Body of pancreas (tissue), 4 donors: ENCODE measurements around the gene NPTX1. TPM values are rescaled to one million over a fixed set of nuclear protein-coding genes. Genes with fewer than 3 reads are reported as not detected.

Experiments used
- ATAC-seq: fragments of 150-250 bp; one replicate; pipeline ENCODE4 v1.9.1; 2016
- DNase-seq, 4 donors: peaks; one replicate each; pipeline ENCODE4 v3.0.0-alpha.2; 2019
- H3K27ac ChIP-seq, 4 donors: fragments of 200-600 bp; sonication (generic); 1 replicate in 3 of 4; 2 replicates in 1 of 4; pipeline versions ENCODE4 v1.5.1 to v1.6.1; 2016 to 2019; ENCODE audit warnings: mild to moderate bottlenecking in 1 of 4, mixed read lengths in 1 of 4, moderate library complexity in 1 of 4
- H3K27me3 ChIP-seq, 2 donors: fragments of 200-600 bp; sonication (generic); one replicate each; pipeline ENCODE4 v1.6.0; 2016; ENCODE audit warnings: mild to moderate bottlenecking in 1 of 2
- H3K36me3 ChIP-seq, 2 donors: fragments of 200-600 bp; sonication (generic); replicated peaks in 1 of 2; 2 replicates each; pipeline ENCODE4 v1.5.1; 2016; ENCODE audit warnings: low read depth in 2 of 2; ENCODE audit not compliant: insufficient read depth in 1 of 2
- H3K4me1 ChIP-seq: fragments of 200-600 bp; sonication (generic); one replicate; pipeline ENCODE4 v1.6.0; 2016
- H3K4me3 ChIP-seq, 2 donors: fragments of 200-600 bp; sonication (generic); 1 replicate in 1 of 2; 2 replicates in 1 of 2; pipeline ENCODE4 v1.5.1; 2016 to 2019
- H3K9me3 ChIP-seq, 3 donors: fragments of 200-600 bp; sonication (generic); 1 replicate in 2 of 3; 2 replicates in 1 of 3; pipeline ENCODE4 v1.5.1; 2016
- POLR2A ChIP-seq, 3 donors: fragments of 450-650 bp; IDR thresholded peaks; one replicate each; pipeline ENCODE4 v1.6.1; 2016; ENCODE audit warnings: antibody characterized with exemption in 3 of 3, mild to moderate bottlenecking in 2 of 3
- WGBS, 2 donors: methylation state at CpG; one replicate each; pipeline ENCODE4 v1.1.5; 2017; 5-methylcytosine and 5-hydroxymethylcytosine counted together
- intact Hi-C: fragments of 100-400 bp; cut with DNase I; formaldehyde crosslinking; loops from one replicate; pipeline ENCODE4 v1.15.1; 2023
- total RNA-seq, 2 donors: library from RNA; depleted of rRNA; stranded (reverse); fragments of >200 nt; gene quantifications; one replicate each; pipeline ENCODE4 v1.1.0, GENCODE V29; 2016
- TF ChIP-seq, protein P1 (sequence below), 7 experiments: fragments of 450-650 bp in 4 of 7; fragments of 200-600 bp in 3 of 7; sonication (generic) in 3 of 7; IDR thresholded peaks; one replicate each; pipeline ENCODE4 v1.5.1; 2016 to 2019; ENCODE audit warnings: antibody characterized with exemption in 7 of 7

NPTX1 gene
- total RNA-seq, 2 donors from 2014 or later = 0.26 TPM; not detected in 1

DNA sequence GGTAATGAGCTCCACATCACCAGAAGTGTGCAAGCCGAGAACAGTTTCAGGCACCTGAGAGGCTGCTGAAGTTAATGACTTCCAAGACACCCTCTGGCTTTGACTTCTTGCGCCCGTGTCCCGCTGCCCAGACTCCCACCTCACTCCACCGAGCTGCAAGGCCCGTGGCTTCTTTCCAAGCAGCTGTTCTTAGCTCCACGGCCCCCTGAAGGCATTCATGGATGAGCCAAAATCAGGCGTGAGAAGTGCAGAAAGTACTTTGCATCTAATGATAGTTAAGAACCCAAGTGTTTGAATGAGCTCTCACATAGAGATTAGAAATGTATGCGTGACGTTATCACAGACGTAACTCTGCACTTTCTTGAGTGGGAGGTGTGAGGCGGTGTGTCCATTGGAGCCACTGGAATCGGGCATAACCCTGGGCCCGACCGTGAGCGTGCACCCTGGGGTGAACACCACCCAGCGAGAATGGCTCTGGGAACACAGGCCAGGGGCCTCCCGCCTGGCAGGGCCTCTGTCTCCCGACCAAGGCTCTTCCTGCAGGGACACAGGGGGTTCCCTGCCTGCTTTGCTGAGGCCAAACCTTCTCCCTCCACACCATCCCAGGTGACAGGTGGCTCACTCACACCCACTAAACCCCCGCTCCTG lies 11.0 kb downstream of the NPTX1 start:
- intact Hi-C loops = no loop called here
- Histone ChIP-seq H3K9me3 (no peaks in the 10 kb centered on the region), H3K4me1 (no peaks in the 10 kb centered on the region), H3K27ac (no peak overlapping the region), H3K36me3 (no peaks in the 10 kb centered on the region), H3K27me3 (peaks cover 0 to 9% of the 10 kb centered on the region in 2 donors), H3K4me3 (no peak overlapping the region)
- 63 to 73% methylated on average over 16 to 19 of the region's 20 CpGs for WGBS, 2 donors
- no peak for ATAC-seq
- TF ChIP-seq, protein P1, sequence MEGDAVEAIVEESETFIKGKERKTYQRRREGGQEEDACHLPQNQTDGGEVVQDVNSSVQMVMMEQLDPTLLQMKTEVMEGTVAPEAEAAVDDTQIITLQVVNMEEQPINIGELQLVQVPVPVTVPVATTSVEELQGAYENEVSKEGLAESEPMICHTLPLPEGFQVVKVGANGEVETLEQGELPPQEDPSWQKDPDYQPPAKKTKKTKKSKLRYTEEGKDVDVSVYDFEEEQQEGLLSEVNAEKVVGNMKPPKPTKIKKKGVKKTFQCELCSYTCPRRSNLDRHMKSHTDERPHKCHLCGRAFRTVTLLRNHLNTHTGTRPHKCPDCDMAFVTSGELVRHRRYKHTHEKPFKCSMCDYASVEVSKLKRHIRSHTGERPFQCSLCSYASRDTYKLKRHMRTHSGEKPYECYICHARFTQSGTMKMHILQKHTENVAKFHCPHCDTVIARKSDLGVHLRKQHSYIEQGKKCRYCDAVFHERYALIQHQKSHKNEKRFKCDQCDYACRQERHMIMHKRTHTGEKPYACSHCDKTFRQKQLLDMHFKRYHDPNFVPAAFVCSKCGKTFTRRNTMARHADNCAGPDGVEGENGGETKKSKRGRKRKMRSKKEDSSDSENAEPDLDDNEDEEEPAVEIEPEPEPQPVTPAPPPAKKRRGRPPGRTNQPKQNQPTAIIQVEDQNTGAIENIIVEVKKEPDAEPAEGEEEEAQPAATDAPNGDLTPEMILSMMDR (IDR thresholded peaks at IDR 0.05) = no peak
- TF ChIP-seq POLR2A (IDR thresholded peaks at IDR 0.05) = no peak
- no peak for DNase-seq

DNA sequence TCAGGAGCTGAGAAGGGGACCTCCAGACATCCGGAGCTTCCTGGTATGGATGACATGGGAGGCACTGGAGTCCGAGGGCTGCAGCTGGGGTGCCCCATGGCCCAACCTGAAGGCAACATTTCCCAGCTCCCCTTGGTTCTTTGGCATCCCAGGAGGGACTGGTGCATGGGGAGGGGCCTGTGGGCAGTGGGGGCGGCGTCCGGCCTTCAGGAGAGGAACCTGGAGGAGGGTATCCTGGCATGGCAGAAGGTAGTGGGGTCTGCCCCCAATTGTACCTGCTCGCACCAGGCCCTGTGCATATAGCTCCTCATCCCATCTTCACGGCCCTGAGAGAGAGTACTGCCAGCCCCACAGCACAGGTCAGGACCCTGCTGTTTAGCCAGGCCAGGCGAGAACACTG lies 11.9 kb downstream of the NPTX1 start:
- 67 to 87% methylated on average over 6 of the region's 8 CpGs for WGBS, 2 donors
- H3K27ac ChIP-seq = no peak overlapping the region
- H3K36me3 ChIP-seq = no peaks in the 10 kb centered on the region
- TF ChIP-seq, protein P1 (IDR thresholded peaks at IDR 0.05) = no peak
- H3K27me3 ChIP-seq = peaks cover 0 to 9% of the 10 kb centered on the region in 2 donors
- no peaks in the 10 kb centered on the region for H3K9me3 ChIP-seq
- H3K4me3 ChIP-seq = no peak overlapping the region
- H3K4me1 ChIP-seq = no peaks in the 10 kb centered on the region
- intact Hi-C loops = no loop called here
- ATAC-seq = no peak
- DNase-seq = no peak

DNA sequence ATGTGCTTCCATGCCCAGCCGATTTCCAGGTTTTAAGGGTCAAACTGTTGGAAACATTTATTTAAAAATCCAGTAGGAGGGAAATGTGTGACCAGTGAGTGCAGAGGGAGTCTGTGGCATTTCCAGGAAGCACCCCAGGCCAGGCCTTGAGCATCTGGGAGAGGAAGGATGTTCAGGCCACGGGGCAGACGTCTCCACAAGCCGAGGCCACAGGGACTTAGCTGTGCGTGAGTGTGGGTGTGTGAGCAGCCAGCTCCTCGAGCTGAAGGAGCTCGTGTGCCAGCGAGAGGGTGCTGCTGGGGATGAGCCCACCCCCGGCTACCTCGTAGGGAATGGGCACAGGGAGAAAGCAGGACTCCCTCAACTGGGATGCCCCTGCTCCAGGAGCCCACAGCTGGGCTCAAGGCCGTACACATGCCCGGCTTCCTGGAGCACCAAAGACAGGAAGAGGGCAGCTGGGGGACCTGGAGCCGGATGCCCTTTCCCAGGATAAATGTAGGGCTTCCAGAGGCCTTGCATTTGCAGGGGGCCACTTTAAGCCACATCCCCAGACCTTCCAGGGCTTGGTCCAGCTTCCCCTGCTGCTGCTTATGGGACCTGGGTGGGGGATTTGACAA lies 12.5 kb downstream of the NPTX1 start:
- Histone ChIP-seq H3K27me3 (peaks cover 0 to 9% of the 10 kb centered on the region in 2 donors), H3K36me3 (no peaks in the 10 kb centered on the region), H3K4me3 (no peak overlapping the region), H3K4me1 (no peaks in the 10 kb centered on the region), H3K27ac (no peak overlapping the region), H3K9me3 (no peaks in the 10 kb centered on the region)
- intact Hi-C loops = no loop called here
- 61 to 70% methylated on average over 7 to 13 of the region's 13 CpGs for WGBS, 2 donors
- TF ChIP-seq POLR2A (IDR thresholded peaks at IDR 0.05) = no peak
- TF ChIP-seq, protein P1 (IDR thresholded peaks at IDR 0.05) = no peak
- DNase-seq (no peak), ATAC-seq (no peak)

DNA sequence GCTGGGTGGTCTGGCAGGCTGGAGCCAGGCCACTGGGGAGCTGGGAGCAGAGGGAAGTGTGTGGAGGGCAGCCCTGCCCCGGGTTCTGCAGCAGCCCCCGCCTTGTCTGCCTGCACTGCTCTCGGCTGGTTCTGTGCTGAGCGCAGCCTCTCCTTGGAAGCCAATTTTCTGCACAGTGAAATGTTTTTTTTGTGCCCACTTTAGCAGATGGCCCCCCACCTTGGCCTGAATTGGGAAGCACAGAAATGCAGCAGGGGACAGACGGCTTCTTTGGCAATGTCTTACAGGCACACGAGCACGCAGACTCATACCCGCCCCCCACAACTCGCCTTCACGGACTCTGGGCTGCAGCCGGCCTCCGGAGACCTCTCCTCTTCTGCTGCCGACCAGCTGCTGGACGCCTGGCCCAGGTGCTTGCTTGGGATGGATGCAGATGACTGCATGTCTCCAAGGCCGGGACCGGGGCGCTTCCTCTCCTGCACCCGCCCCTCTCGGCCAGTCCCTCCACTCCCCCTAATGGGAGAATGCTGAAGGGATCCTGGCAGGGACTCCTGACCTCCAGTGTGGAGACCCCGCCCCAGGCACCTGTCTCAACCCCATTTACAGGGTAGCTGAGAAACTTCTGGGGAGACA lies 14.8 kb downstream of the NPTX1 start:
- no peak overlapping the region for H3K27ac ChIP-seq
- no peaks in the 10 kb centered on the region for H3K9me3 ChIP-seq
- no peak overlapping the region for H3K4me3 ChIP-seq
- H3K4me1 ChIP-seq = no peaks in the 10 kb centered on the region
- WGBS, 2 donors = 54 to 59% methylated on average over 10 to 20 of the region's 20 CpGs
- no peaks in the 10 kb centered on the region for H3K36me3 ChIP-seq
- TF ChIP-seq, protein P1 (IDR thresholded peaks at IDR 0.05) = no peak
- no peak for TF ChIP-seq POLR2A (IDR thresholded peaks at IDR 0.05)
- DNase-seq = no peak
- ATAC-seq = no peak
- intact Hi-C loops = no loop called here
- H3K27me3 ChIP-seq = no peaks in the 10 kb centered on the region
